Measurements from ENCODE around the gene DYRK3.
"Not testable (repeated sequence)": the region's sequence is repeated elsewhere in the genome, so short reads cannot be mapped to it uniquely, and the experiment has no call there.

Gene DYRK3

DNA sequence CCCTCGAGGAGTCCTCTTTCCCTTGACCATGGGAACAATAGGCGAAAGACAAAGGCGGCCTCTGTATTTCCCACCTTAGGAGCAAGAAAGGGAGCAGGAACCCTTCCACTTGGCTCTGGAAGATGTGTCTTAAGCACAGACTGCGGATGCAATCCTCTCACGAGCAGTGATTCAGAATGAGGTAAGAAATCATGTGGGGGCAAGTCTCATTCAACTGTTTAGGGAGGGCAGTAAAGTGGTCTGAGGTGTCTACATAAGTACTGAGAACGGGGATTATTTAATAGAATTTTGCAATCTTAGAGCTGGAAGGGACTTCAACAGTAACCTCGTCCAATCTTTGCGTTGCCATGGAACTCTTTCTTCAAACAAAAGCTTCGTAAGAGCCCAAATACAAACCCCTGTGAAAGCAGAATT, 1.6 kb upstream of the DYRK3 start:
- DNase-seq = no peak

DNA sequence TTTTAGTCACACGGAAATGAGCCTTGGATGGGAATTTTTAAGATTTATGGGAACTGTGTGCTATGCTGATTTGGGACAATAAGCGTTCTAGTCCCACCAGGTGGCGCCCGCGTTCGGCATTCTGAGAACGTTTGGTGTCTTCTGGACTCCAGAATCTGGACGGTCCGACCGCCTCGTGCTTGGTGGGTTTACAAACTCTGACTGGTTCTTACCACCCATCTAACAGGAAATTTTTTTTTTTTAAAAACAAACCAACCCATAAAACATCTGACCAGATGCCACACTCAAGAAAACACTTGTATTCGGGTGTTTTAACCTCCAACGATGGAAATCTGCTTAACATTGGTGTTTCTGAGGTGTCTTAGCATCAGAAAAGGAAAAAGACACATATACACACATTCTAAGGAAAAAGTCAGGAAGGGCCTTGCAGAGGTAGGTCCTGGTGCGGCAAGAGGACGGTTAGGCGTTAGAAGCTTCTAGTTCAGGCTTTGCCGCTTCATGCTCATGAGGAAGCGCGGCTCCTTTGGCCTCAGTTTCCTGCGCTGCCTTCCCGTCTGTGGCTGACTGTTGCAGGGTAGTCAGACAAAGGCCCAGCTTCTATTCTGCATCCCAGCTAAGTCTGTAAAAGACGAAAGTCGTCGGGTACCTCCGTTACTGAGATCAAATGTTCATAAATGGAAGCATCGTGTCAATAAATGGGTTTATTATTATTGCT, 814 bp upstream of the DYRK3 start:
- DNase-seq = peak; percentile 67

DNA sequence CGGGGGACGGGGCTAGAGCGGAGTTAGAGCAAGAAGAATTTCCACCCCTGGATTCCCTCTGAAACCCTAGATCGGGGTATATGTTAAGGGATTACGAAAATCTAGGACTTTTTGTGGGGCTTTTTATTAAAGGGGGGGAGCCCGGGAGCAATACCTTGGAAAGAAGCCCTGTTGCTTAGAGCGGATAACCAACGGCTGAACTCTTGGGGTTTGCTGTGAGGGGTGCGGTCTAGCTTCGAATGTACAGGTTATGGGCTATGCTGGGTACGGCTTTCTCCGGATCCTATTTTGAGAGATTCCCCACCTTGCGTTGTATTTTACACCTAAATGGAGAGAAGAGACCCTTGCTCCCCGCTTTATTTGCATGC, 626 bp downstream of the DYRK3 start:
- no peak for DNase-seq

DNA sequence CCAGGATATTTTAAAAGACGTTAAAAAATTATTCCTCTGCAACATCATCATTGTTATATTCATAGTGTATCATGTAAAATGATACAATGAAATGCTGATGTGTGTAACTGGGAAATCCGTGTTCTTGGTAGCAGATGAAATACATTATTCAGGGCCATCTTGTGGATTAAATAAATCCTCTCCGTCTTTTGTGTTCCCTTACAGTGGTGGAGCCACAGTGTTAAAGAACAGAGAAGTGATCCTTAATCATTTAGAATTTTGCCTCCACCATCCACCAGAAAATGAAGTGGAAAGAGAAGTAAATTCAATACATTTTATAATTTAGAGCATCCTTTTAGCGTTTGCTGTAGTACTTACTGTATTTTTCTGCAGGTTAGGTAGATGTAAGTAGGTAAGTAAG, 1.3 kb downstream of the DYRK3 start:
- no peak for DNase-seq

DNA sequence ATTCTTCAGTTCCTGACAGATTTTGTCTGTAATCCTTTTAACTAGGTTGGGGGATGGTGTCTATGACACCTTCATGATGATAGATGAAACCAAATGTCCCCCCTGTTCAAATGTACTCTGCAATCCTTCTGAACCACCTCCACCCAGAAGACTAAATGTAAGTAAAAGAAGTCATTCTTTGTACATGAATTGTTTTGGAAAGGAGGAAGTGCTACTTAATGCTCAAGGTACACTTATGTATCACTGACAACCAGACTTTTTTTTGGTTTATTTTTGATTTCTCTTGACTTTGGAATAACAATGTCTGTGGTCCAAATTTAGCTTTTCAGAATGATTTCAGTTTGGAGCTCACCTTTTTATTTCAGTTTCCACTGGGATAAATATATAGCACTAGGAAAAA, 2.3 kb downstream of the DYRK3 start:
- DNase-seq = no peak

DNA sequence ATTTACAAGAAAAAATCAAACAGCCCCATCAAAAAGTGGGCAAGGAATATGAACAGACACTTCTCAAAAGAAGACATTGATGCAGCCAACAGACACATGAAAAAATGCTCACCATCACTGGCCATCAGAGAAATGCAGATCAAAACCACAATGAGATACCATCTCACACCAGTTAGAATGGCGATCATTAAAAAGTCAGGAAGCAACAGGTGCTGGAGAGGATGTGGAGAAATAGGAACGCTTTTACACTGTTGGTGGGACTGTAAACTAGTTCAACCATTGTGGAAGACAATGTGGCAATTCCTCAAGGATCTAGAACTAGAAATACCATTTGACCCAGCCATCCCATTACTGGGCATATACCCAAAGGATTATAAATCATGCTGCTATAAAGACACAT, 6.7 kb downstream of the DYRK3 start:
- DNase-seq = not testable (repeated sequence)

DNA sequence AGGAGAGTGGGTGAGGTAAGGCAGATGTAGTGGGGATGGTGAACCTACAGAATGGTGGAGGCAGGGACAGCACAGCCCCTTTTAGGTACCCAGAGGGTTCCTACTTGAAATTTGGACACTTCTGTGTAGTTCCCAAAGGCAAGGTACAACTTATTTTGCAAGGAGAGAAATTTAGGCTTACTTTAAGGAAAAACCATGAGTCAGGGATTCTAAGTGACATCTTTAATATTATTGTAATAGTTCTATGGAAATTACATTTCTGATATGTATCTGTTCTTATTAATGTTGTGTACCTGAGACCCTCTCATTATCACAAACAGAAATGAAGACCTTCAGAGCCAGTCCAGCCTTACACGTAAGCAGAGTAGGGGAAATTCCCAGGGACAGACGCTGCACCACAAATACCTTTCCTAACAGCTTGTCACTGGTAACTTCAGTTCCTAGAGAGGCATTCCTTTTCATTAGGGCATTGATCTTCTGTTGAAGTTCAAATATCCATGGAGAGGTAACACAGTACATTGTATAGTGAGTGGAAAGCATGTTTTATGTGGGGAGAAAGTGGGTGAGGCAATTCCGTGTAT, 7.9 kb downstream of the DYRK3 start:
- DNase-seq = no peak

DNA sequence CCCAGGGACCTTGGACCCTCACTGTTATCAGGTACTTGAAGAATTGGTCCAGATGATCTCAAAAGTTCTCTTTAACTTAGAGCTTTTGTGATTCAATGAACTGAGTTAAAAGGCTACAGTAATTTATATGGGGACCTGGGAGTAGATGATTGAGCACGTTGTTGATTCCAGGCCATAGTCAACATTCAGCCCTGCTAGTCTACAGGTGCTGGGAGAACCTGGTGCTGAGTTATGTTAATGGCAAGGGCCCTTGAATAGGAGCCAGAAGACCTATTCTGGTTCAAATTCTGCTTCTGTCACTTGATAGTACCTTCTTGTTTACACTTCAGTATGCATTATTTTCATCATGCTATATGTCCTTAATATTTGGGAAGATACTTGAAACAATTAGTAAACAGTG, 11.2 kb downstream of the DYRK3 start:
- DNase-seq = no peak

DNA sequence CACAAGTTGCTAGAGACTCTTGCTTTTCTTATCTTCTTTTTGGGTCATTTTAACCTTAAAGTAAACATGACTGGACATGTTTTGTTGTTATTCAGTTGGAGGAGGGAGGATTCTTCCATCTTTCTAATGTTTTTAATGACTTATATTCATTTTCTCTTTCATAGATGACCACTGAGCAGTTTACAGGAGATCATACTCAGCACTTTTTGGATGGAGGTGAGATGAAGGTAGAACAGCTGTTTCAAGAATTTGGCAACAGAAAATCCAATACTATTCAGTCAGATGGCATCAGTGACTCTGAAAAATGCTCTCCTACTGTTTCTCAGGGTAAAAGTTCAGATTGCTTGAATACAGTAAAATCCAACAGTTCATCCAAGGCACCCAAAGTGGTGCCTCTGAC, 11.9 kb downstream of the DYRK3 start:
- no peak for DNase-seq

DNA sequence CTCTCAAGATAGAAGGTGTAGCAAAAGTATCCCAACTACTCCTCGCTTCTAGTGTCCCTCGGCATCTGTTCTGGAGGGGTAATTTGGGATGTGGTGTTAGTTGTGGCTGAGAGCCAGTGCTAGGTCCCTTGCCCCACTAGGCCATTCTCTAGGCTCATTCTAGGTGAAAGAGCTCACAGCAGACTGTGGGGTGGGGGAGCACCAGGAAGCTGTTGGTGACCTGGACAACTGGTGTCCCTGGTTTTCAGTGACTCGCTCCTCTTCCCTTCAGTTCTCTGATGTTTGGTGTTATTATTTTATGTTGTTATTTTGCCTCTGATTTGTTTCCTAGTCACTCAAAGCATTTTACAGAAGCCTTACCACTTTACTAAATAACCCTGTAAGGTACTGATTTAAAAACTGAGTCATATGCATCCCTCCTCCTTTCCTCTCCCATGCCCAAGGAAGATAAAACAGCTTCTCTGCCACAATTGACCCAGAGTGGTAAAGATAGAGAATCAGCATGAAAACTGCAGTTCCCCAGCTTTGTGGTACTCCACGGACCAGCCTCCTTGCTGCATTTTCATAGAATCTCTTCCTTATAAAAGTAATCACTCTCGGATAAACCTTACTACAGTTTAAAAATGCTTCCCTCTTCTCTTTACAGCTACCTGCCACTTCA, 14.1 kb downstream of the DYRK3 start:
- no peak for DNase-seq

DNA sequence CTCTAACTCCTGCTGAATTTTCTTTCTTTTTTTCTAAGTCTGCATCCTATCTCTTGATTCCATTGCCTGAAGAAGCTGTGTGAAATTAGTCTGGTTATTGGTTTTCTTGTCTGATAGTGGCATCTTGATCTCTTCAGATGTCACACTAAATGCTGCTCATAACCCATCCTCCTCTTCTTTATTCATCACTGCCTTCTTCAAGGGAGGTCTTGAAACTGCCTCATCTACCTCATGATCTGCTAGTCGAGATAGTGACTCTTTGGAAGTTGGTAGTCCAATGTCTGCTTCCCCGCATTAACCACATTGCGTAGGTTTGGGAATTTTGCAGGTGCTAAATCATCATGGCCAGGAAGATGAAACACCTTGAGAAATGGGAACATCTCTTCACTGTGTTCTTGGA, 15.7 kb downstream of the DYRK3 start:
- no peak for DNase-seq

DNA sequence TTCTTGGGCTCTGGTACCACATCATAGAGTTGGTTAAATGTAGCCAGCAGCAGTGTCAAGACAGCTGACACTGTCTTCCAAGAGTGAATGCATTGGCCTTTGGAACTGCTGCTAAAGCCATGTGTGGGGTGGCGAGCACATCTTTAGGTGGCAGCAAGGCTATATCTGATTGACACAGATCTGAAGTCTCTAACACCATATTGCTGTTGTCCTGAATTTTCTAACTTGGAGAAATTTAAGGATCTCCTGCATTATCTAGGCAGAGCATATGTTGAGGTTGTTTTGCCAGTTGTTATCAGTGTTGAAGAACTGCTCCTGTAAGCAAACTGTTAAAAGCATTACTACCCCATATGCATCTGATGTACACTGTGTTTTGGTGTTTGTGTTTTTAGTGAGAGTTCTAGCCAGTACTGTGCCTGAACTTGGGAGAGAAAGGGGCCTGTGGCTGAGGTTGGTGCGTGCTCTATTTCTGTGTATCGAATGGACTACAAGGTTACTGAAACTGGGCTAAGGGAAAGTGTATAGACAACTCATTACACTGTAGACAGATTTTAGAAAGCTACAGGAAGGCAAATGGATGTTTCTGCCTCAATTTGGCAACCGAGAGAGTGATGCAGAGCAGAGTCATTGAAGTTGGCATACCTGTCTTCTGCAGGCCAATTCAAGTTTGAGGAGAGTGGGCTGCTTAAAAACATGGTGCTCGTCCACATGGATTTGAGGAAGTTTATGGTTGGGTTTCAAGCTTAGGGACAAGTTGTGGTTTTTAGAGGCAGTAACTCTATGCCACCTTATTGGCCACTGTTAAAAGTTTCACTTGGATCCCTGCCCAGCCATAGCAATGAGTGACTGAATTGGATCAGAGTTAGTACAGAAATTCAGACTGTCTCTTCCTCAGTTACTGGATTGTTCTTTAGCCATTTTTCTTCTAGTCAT, 16.9 kb downstream of the DYRK3 start:
- DNase-seq = no peak

DNA sequence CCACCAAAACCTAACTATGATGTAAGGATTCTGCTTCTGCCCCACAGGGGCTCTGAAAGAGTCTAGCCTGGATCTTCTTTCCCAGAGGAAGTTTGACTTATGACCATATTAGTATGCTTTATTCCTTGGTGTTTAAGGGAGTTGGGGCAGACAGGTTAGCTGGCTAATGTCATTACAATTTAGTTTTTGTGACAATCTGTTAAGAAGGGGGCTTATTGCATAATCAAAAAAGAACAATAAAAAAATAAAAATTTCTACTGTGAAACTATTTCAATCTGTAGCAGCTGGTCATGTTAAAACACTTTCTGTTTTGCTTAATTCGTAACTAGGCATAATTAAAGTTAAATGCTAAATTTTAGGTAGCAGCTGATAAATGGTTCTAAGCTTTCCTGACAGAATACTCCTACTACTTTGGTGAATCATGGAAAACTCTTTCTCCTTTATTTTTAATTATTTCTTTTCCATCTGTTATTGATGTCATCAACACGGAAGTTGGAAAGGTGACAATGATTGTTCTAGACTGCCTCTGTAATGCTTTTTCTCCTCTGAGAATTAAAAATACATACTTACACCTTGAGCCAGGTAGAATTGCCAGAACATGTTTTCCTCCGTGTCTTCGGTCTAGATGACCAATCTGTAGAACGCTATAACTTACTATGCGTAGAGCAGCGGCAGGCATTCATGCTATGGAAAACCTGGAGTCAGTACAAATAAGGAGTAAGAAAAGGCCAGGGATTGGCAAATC, 18.6 kb downstream of the DYRK3 start:
- no peak for DNase-seq

DNA sequence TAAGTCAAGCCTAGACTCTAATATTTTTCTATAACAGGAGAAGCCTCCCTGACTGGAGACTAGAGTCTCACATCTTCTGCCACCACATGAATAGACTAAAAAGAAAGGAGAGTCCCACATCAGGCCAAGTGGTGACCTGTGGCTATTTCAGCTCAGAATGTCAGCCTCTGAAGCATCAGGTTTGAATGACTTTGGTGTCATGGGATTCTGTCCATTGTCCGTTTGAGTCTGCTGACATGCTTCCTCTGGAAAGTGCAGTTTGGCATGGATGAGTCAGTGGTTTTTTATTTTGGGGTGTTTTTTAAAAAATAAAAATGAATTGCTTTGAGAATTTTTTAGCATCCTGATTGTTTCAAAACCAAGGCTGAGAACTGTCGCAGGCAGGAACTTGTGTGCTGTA, 19.5 kb downstream of the DYRK3 start:
- DNase-seq = no peak

DNA sequence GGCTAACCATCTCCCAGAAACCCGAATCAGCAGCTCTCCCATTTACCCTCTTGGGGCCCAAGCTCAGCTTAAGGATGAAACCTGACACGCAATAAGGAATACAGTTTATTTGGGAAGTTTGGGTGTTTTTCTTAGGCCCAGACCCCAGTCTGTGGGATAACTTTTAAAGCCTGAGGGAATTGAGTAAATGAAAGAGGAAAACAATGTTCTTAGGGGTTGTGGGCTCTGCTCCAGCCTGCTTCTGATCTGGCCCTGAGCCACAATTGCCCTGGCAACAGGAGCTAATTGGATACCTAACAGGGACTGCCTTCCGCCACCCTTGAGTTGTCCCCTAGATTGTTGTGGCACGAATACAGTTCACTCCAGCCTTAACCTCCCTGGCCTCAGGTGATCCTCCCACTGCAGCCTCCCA, 20.1 kb downstream of the DYRK3 start:
- DNase-seq = no peak

DNA sequence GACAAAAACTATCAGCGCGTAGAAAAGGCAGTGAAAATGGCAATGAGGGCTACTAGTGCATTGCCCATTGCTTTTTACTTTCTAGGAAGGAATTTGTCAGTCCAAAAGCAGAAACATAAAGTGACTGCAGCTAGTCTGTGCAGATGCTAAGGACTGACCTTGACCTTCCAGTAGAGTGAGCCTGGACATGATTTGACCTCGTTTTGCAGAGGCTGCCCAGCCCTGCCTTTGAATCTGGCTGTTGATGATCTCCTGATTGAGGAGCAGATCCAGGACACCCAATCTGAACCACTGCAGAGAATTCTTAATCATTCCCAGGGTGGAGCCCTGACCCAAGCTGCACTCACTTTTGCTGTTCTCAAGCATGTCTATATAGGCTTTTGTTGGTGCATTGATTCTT, 21.6 kb downstream of the DYRK3 start:
- DNase-seq = no peak

DNA sequence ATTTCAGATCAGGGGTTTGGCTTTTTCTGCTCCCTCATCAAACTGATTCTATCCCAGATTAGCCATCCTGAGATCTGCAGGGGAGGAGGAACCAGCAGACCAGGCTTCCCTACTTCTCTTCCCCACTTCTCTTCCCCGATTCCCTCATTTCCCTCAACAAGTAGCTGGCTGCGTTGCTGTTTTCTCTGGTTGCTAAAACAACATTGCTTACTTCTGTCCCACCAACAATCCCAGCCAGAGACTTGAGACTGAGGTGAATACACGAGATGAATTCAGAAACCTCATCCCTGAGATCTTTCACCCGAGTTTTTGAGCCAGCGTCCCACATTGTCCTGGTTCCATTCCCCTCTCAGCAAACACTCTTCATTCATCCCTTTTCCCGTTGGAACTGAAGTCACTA, 22.4 kb downstream of the DYRK3 start:
- DNase-seq = no peak

DNA sequence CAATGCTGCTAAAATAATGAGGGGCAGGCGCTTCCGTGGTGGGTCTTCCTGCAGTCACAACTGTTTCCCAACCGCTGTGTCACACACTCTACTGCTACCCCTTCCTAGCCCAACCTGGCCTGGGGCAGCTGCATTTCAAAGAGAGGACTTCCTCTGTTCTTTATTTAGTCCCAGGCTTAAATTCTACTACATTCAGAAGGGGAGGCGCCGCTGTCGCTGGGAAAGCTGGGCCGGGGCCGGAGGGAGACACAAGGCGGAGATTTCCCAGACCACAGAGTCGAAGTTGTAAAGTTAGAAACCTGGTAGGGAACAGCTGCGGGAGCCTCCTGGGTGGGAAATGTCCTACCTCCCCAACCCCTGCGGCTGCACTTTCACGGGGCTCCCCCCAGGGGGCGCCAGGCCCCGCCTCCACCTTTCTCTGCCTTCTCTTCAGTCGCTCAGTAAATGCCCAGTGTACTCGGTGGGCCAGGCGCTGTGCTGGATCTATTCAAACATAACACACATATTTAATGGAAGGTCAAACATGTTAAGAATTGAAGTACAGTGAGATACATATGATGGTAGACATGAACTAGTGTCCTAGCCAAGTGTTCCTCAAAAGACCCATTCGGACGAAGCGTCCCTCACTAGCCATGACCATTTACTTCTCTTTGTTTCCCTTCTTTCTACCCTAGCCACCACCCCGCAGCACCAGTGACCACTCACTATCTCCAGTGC, 23.1 kb downstream of the DYRK3 start:
- DNase-seq = peak; percentile 27 to 34

DNA sequence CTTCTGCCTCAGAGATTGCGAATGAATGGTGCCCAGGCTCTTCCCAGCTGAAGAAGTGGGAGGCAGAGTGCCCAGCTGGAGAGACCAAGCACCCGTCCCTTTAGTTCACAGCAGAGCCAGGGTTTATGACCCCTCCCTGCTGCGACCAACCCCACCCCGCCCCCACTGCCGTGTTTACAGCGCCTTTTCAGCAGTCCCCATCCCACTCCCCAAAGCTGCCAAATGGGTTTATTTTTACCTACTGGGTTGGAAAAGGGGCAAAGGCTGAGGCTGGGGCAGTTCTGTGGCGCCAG, 23.6 kb downstream of the DYRK3 start:
- DNase-seq = no peak

DNA sequence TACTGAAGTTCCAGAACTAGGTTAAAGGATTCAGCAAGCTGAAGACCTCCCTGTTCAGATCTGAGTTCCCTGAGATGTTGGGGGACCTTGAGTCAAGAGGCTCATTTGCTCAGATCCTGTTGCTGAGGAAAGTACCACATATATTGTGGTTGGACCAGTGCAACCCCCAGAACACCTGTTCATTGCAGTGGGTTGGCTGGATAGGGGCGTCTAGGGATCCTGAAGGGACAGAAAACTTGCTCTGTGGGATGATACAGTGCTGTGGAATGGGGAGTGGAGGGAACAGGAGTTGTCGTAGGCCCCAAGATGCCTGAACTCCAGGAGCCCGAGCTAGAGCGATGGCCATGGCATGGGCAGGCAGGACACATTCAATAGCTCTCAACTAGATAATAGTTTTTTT, 24.8 kb downstream of the DYRK3 start:
- DNase-seq = no peak

DNA sequence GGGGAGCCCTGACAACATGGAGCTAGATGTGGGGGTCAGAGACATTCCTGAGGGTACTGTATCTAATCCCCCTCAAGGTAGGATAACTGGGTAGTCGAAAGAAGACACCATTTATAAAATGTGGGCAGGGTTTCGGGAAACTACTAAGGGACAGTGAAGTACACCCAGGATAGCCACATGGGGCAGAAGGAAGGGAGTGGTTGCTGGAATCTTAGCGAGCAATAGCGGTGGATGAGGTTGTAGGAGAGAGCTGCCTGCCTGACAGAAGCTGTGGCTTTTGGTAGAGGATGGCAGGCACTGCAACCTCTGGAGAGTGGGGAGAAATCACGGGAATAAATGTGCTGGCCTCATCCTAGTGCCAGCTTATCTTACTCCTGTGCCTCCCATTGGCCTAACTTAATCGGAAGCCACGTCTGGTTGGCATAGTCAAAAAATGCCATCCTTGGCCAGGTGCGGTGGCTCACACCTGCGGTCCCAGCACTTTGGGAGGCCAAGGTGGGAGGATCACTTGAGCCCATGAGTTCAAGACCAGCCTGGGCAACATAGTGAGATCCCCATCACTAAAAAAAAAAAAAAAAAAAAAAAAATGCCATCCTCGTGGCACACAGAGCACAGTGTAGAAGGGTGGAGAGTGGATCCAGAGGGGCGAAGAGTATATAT, 26.0 kb downstream of the DYRK3 start:
- DNase-seq = no peak

Data from activated CD4-positive, alpha-beta T cell treated with anti-CD3 and anti-CD28 coated beads, Interleukin-2, amount 50 U/mL, for 4 hours (primary cell).